Skin of body (tissue), 2 donors: ENCODE measurements around the gene ROR2. TPM values are rescaled to one million over a fixed set of nuclear protein-coding genes. Genes with fewer than 3 reads are reported as not detected.

ENCODE experiments used
- DNase-seq: peaks from one replicate; lab custom pipeline; 2025; lab: John Stamatoyannopoulos, UW
- total RNA-seq: library from RNA; depleted of rRNA; stranded (reverse); fragments of >200 nt; gene quantifications from one replicate; pipeline ENCODE4 v1.2.3, GENCODE V29; 2014

Gene ROR2
- total RNA-seq, 1 donor from 2014 or later, result 12.0 TPM

- DNase-seq, result no peak
Measured at GRCh38 chr9:91751922-91752321, 198.1 kb downstream of the ROR2 start.

GRCh38 chr9:91750343-91750742 is 199.7 kb downstream of the ROR2 start:
- peak; percentile 71 for DNase-seq

GRCh38 chr9:91746904-91747303 is 203.1 kb downstream of the ROR2 start:
- DNase-seq, result no peak

- DNase-seq, result no peak
Measured at GRCh38 chr9:91746357-91746756, 203.7 kb downstream of the ROR2 start.

- no peak for DNase-seq
Measured at GRCh38 chr9:91744114-91744513, 205.9 kb downstream of the ROR2 start.

GRCh38 chr9:91741522-91741921 is 208.5 kb downstream of the ROR2 start:
- no peak for DNase-seq

GRCh38 chr9:91740701-91741100 is 209.3 kb downstream of the ROR2 start:
- peak; percentile 80 for DNase-seq

- no peak for DNase-seq
Measured at GRCh38 chr9:91736898-91737601, 213.0 kb downstream of the ROR2 start.

GRCh38 chr9:91736311-91736710 is 213.7 kb downstream of the ROR2 start:
- DNase-seq, result no peak

- DNase-seq, result no peak
Measured at GRCh38 chr9:91735049-91735448, 215.0 kb downstream of the ROR2 start.

- DNase-seq, result peak; percentile 39
Measured at GRCh38 chr9:91734371-91734981, 215.6 kb downstream of the ROR2 start.

GRCh38 chr9:91733006-91733624 is 216.9 kb downstream of the ROR2 start:
- no peak for DNase-seq

- no peak for DNase-seq
Measured at GRCh38 chr9:91732187-91733005, 217.6 kb downstream of the ROR2 start.

- no peak for DNase-seq
Measured at GRCh38 chr9:91730806-91731205, 219.2 kb downstream of the ROR2 start.

GRCh38 chr9:91729558-91729842 is 220.5 kb downstream of the ROR2 start:
- no peak for DNase-seq

- no peak for DNase-seq
Measured at GRCh38 chr9:91727972-91728371, 222.1 kb downstream of the ROR2 start.

GRCh38 chr9:91727316-91727861 is 222.6 kb downstream of the ROR2 start:
- DNase-seq, result no peak

- no peak for DNase-seq
Measured at GRCh38 chr9:91726406-91727100, 223.5 kb downstream of the ROR2 start.

- no peak for DNase-seq
Measured at GRCh38 chr9:91725651-91726050, 224.4 kb downstream of the ROR2 start.

GRCh38 chr9:91724609-91725505 is 225.2 kb downstream of the ROR2 start:
- no peak for DNase-seq
